DOHH2 (cell line): ENCODE results near the gene PLXNA2.

ENCODE experiments used
- CTCF ChIP-seq: fragments of 200-600 bp; sonication (generic); IDR thresholded peaks from one replicate; pipeline ENCODE4 v1.5.1; 2014; ENCODE audit warnings: antibody characterized with exemption, mild to moderate bottlenecking, low read depth, low read length; ENCODE audit not compliant: poor library complexity, severe bottlenecking
- EZH2phosphoT487 ChIP-seq: fragments of 200-600 bp; sonication (generic); IDR thresholded peaks from 2 replicates; pipeline ENCODE4 v1.6.1; 2017; ENCODE audit warnings: borderline replicate concordance, mild to moderate bottlenecking, antibody characterized with exemption, low read length, moderate library complexity, mixed read lengths

- TF ChIP-seq CTCF, result no peak
- no peak for TF ChIP-seq EZH2phosphoT487
Observed at GRCh38 chr1:208200116-208200515, 44.1 kb downstream of the PLXNA2 start.
